ENCODE data around the gene RNF217.
"Not testable (repeated sequence)": the region's sequence is repeated elsewhere in the genome, so short reads cannot be mapped to it uniquely, and the experiment has no call there.

Gene RNF217

DNA sequence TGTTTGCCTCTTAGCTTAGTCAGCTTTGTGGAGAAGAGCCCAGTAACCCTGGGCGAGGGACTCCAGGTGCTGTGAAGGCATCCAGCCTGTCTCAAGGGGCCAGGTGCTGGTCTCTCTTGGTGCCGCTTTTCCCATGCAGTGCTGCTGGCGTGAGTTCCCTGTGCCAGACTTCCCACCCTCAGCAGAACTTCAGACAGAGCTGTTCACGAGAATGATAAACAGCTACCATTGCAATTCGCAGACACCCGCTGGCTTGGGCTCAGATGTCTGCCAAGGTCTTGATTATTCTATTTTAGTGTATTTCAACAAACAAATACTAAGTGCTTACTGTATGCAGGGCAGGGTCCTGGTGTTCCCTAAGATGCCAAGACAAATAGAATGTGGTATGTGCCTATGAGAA, 57.7 kb downstream of the RNF217 start:
- DNase-seq = no peak

DNA sequence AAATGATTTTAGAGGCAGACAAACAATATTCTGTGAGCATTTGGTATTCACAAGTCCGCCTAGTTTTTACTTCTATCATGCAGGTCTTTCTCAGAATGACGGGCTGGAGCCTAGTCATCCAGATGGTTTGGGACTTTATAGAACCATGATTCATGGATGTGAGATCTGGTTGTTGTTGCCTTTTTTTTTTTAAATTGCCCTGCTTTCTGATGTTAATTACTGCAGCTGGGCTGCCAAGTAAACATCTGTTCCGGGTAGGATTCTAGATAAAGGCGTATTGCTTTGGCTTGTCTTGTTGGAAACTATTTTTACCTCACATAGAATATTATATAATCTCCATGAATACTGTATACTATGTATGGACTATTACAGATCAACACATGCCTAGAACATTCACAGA, 58.1 kb downstream of the RNF217 start:
- DNase-seq = no peak

DNA sequence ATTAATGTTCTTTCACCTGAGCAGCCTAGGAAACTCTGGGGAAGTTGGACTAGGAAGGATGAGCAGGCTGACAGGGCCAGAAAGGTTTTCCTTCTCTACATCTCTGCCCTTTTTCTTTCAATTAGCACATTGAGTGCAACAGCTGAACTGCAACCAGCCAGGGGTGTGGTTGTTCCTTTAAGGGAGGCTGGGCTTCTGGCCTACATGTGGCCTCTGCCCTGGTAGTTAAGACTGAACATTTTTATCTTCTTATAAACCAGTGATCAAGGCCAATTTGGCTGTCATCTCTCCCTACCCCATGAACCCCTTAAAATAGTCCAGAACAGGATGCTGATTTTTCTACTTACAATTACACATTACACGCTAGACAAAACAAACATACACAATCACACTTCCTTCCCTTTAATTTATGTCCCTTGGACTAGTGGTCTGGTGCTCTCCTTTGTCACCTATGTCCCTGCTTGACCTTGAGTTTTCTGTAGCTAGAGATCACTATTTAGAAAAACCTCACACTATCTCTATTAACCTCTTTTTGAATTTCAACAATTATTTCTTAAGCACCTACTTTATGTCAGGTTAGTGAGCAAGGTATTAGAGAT, 60.3 kb downstream of the RNF217 start:
- no peak for DNase-seq

DNA sequence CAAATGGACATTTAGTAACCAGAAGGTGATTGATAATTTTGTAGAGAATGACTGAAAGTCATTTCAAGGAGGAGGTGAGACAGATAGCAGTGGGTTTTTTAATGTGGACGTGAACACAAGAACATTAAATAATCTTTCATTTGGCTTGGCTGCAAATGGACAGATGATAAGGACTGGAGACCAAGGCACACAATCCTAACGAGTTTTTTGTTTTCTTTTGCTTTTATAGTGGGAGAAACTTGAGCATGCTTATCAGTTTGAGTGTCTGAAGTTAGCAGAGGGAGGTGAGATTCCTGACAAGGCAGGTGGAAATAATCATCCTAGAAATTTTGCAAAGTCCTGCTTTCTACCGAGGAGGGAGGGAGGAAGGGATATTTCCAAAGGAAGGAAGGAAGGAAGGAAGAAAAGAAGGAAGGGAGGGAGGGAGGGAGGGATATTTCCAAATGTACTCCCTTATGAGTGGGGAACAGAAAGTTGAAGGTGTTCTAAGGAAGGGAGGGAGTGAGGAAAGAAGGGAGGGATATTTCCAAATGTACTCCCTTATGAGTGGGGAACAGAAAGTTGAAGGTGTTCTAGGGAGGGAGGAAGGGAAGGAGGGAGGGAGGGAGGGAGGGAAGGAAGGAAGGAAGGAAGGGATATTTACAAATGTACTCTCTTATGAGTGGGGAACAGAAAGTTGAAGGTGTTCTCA, 63.1 kb downstream of the RNF217 start:
- DNase-seq = no peak

DNA sequence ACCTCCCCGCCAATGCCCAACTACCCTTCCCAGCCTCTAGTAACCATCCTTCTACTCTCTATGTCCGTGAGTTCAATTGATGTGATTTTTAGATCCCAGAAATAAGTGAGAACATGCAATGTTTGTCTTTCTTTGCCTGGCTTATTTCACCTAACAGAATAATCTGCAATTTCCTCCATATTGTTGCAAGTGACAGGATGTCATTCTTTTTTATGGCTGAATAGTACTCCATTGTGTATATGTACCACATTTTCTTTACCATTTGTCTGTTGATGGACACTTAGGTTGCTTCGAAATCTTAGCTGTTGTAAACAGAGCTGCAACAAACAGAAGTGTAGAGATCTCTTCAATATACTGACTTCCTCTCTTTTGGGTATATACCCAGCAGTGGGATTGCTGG, 65.0 kb downstream of the RNF217 start:
- DNase-seq = no peak

DNA sequence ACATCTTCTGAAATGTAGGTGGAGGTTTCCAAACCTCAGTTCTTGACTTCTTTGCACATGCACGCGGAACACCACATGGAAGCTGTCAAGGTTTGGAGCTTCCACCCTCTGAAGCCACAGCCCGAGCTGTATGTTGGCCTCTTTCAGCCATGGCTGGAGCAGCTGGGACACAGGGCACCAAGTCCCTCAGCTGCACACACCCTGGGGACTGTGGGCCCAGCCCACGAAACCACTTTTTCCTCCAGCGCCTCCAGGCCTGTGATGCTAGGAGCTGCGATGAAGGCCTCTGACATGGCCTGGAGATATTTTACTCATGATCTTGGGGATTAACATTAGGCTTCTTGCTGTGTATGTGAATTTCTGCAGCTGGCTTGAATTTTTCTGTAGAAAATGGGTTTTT, 68.7 kb downstream of the RNF217 start:
- no peak for DNase-seq

DNA sequence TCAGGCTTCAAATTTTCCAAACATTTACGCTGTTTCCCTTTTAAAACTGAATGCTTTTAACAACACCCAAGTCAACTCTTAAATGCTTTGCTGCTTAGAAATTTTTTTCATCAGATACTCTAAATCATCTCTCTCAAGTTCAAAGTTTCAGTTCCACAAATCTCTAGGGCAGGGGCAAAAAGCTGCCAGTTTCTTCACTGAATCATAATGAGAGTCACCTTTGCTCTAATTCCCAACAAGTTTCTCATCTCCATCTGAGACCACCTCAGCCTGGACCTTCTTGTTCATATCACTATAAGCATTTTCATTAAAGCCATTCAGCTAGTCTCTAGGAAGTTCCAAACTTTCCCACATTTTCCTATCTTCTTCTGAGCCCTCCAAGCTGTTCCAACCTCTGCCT, 69.1 kb downstream of the RNF217 start:
- no peak for DNase-seq

GRCh38 chr6:125034929-125035328, 72.7 kb downstream of the RNF217 start:
- not testable (repeated sequence) for DNase-seq

- DNase-seq = not testable (repeated sequence)
Observed at GRCh38 chr6:125036486-125036885, 74.2 kb downstream of the RNF217 start.

GRCh38 chr6:125037827-125038226, 75.6 kb downstream of the RNF217 start:
- no peak for DNase-seq

- no peak for DNase-seq
Observed at GRCh38 chr6:125038925-125039324, 76.7 kb downstream of the RNF217 start.

DNA sequence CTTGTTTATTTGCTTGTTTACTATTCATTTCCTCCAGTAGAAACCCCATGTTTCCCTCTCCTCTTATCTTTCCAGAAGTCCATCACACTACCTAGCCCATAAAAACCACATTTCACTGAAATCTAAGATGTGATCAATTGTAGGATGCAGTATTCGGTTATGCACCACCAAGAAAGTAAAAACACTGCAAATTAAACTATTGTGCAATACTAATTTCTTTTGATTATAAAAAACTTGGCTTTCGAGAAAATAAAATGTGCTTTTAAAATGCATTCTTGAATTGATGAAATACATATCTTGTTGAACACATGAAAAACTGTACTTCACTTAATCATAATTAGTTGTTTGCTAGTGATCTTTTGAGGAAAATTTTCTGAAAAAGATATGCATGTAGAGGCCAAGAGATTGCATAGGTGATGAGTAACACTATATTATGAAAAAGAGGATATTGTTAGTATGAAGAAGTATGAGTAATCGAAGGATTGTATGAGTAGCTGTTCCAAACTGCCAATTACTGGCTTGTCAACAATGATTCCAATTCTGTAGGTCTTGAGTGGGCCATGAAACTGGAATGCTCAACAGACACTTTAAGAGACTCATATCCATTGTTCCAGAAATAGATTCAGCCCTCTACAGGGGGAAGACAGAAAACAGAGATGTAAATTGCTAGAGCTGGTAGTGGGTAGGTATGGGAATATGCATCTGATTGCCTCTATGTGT, 79.7 kb downstream of the RNF217 start:
- DNase-seq = no peak

GRCh38 chr6:125044066-125044465, 81.8 kb downstream of the RNF217 start:
- no peak for DNase-seq

DNA sequence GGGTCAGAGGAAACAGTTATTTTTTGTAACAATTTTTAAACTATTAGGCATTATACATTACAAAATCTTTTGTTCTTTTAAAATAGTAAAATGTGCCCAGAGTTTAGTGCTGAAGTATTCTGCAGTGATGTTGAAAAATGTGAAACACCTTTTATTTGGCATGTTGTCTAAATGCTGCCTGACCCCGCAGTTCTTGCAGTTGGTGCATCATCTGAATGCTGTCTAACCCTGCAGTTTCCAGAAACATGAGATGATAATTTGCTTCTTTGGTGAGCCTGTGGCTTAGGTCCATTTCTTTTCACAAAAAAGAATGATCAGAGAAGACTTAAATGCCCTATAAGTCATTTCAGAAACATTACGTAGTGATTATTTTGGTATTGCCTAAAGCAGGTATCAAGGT, 82.4 kb downstream of the RNF217 start:
- no peak for DNase-seq

- DNase-seq = no peak
Observed at GRCh38 chr6:125046107-125046925, 84.1 kb downstream of the RNF217 start.

DNA sequence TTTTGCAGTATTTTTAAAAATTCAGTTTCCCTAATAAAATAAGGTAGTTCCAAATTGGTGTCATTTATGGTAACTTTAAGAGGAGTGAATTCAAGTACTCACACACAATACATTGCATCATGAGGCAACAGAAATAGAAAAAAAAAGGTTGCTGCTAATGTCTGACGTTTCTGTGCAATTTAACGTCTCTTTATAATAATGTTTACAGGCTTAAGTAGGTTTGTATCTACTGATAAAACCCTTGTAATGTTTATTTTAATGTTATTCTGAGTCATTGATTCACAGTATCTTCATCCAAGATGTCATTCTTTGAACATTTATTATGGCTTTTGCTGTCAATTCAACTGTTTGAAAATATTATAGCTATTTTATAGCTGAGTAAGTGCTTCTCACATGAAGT, 86.0 kb downstream of the RNF217 start:
- DNase-seq = no peak

DNA sequence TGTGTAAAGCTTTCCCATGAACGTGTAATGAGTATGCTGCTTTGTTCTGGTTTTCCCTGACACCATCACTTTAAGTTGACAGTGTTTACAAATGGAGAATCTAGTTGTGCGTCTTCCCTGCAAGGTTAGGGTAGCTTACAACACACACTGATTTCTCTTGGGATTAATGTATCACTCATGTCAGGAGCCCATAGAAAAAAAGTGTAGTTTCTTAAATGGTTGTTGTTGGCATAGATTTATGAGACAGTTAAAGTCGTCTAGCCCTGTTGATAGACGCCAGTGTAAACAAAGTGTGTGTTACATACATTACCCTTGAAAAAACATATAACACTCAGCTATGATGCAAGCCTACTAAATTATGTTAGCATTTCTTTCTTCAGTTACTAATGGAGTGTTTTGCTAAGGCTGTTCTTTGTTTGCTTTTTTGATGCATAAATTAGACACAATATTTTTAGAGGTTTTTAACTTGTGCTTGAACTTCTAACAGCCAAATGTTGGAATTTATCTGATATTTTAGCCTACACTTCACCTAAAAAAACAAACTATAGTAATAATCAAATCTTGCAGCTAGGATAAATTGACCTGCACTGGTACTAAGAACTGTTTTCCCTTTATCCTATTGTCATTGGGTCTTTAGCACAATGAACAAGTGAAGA, 88.6 kb downstream of the RNF217 start:
- no peak for DNase-seq

- DNase-seq = no peak
Observed at GRCh38 chr6:125053809-125054208, 91.6 kb downstream of the RNF217 start.

- no peak for DNase-seq
Observed at GRCh38 chr6:125054331-125054730, 92.1 kb downstream of the RNF217 start.

DNA sequence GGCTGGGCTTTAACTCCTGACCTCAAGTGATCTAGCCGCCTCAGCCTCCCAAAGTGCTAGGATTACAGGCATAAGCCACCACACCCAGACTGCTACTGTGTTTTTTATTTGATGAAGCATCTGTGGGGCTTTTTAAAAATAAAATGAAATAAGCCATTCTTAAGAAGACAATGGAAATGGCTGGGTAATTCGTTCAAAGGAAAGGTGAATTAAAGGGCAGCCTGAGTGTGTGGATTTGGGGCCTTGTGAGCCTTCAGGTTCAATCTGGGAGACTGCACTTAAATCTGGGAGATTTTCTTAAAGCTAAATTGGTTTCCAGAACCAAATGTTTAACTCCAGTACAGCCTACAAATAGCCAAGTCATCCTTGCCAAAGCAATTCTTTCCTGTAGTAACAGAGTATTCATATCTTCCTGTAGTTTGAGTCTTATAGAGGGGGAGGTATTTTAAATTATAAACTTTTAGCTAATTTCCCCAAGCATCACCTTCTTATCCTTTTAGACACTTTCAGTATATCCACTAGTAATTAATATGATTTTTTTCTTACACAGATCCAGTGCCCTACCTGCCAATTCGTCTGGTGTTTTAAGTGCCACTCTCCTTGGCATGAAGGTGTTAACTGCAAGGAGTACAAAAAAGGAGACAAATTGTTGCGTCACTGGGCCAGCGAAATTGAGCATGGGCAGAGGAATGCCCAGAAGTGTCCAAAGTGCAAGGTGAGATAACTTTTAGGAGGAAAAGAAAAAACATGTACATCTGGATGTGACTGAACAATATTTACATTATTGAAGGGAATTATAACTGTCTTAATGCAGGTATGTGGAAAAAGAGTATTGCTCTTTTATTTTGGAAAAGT, 95.4 kb downstream of the RNF217 start:
- no peak for DNase-seq

DNA sequence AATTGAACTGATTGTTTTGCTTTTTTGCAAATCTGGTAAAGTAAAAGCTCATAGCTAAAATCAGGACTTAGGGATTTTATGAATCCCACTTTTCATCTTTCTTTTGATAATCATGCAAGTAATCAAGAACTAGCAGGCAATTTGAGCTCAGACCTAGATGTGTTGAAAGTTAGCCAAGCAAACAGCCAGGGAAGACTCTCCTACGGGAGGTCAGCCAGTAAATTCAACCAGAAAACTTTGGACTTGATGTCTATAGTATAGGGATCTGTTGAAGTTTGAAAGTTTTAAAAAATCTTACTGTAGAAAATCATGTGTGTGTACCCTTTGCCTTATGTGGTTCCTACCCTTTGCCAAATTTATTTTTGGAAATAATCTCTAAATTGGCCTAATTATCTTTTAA, 96.3 kb downstream of the RNF217 start:
- no peak for DNase-seq

- no peak for DNase-seq
Observed at GRCh38 chr6:125063307-125063706, 101.1 kb downstream of the RNF217 start.

All from activated CD4-positive, alpha-beta T cell treated with anti-CD3 and anti-CD28 coated beads, Interleukin-2, Interleukin-6, amounts not matched to agents 100 ng/mL and 50 ng/mL, durations not matched to agents 16 hours and 8 hours (primary cell).